Pulmonary artery endothelial cell (primary cell): ENCODE data around the gene TSPAN17. TPM values are rescaled to one million over a fixed set of nuclear protein-coding genes. Genes with fewer than 3 reads are reported as not detected.

Source experiments
- DNase-seq: peaks from one replicate; pipeline ENCODE4 v3.0.0-alpha.2; 2011; ENCODE audit warnings: low read depth, low spot score
- total RNA-seq: library from RNA; depleted of rRNA; stranded (reverse); fragments of >200 nt; gene quantifications from 2 replicates; pipeline ENCODE4 v1.2.3, GENCODE V29; 2014

The TSPAN17 gene
- total RNA-seq, 1 donor from 2014 or later = 51.3 TPM

DNA sequence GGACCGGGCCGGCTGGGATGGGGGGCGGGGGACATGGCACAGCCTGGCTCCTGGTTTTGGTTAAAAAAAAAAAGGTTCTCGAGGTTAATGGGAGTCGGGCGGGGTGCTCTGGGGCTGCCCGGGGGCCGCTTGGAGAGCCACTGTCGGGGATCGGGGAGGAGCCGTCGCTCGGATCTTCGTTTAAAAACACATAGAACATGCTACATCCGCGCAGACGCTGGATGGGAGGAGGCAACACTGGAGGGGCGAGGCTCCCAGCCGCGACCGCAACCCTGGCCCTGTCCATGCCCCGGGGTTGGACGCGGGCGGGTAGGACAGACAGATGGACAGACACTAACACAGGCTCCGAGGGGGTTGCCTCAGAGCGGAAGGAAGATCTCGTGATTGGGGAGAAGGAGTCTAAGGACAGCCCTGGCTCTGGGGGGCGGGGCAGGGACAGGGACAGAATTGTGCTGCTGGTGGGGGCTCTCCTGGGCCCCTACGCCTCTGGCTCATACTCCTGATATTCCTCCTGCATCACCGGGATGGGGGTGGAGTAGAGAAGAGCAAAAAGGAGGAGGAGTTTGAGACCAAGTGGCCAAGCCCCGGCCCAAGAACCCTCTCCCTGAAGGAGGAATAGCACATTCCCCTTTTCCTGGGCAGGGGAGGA, 26.8 kb upstream of the TSPAN17 start:
- DNase-seq = no peak

DNA sequence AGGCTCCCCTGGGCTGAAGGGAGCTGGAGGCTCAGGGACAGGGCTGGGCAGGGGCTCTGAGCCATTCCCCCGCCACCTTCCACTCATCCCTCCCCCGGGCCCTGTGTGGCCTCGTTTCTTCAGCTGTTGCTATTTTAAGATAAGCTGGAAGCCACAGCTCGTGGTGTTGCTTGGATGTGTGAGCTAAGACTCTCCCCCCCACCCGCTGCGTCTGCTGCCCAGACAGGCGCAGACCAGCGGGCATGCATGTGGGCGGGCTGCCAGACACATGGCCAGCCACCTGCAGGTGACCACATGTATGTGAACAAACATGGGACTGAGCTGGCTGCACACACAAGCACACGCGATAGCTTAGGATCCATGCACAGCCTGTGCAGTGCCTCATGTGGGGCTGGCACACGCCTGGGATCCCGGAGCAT, 25.6 kb upstream of the TSPAN17 start:
- no peak for DNase-seq

DNA sequence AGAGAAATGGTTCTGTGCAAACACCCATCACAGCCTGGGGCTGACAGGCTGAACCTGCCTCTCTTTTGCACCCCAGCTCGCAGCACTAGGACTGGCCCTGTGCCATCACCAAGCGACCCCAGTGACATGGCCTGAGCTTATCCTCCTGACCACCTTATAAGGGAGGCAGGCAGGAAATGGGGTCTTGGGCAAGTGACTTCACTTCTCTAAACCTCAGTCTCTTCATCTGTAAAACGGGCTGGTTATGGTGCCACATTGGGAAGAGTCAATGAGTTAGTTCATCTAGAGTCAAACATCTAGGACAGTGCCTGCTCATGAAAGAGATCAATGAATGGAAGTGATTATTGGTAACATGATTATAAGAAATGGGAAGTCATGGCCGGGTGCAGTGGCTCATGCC, 23.1 kb upstream of the TSPAN17 start:
- no peak for DNase-seq

DNA sequence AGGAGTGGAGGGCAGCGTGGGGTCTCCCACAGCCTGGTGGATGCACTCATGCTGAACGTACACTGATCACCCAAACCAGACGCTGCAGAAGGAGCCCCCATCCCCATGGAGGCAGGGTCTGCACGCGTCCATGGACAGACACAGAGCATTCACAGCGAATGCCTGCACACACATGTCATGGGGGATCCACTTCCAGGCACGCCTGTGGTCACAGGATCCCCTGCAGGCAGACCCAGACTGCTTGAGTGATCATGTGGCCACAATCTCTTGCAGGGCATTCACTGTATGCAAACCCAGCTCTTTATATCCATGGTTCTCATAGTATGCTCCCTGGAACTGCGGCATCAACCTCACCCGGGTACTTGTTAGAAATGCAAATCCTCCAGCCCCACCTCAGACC, 22.3 kb upstream of the TSPAN17 start:
- DNase-seq = no peak

DNA sequence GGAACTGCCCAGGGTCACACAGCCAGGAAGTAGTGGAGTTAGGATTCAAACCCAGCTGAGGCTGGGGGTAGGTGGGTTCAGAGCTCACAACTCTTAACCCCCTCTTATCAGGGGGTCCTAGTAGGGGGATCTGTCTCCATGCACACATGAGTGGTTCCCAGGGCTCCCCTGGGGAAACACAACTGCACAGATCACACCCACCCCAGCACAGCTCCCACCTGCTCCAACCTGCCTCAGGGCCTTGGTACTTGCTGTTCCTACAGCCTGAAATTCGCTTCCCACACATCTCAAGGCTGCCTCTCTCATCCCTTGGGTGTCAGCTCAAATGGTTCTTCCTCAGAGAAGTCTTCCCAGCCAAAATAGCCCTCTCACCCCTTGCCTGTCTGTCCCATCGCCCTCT, 21.8 kb upstream of the TSPAN17 start:
- DNase-seq = no peak

DNA sequence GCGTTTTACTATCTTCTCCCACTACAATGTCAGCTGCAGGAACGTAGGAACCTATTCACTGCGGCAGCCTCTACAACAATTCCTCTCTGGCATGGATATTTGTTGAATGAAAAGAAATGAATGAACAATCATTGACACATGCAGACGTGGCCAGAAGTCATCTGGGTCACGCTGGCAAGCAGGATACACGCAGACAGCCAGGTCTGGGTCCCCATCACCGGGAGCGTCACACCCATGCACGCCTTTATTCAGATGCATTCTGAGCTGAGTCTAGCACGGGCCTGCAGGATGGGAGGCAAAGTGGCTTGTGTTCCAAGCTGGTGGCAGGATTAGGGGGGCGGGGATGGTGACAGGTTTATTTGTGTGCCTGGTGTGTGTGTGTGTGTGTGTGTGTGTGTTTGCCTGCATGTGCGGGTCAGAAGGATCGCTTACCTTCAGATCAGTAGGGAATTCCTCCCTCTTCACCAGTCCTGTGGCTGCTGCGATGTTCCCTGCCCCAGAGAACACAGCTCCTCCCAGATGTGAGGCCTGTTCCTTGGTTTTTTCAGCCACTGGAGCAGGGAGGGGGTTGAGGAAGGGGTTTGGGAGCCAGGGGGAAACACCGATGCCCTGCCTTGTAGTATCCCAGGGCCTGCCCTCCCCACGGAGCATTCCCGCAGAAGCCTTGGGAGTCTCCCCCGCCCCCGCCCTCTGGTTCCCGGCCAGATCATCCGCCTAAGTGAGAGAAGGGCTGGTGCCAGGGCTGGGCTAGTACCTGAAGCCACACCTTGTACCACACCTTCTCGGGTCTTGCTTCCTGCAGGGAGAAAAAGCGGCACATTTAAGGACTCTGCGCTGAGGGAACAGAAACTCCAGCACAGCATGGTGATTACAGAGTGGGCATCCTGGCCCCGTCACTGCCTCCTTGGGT, 21.1 kb upstream of the TSPAN17 start:
- no peak for DNase-seq

DNA sequence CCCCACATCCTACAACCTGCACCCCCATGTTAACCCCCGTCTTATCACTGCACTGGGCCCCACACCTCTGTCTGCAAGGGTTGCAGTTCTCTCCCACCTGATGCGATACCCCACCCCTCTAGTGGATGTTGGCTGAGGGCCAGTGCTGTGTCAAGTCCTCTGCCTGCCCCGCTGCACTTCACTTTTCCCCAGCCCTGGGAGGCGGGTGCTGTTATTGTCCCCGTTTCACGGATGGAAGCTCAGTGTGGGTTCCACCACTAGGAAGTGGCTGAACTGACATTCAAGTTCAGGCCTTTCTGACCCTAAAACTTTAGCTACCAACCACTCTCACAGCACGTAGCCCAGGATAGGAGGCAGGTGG, 20.4 kb upstream of the TSPAN17 start:
- no peak for DNase-seq

DNA sequence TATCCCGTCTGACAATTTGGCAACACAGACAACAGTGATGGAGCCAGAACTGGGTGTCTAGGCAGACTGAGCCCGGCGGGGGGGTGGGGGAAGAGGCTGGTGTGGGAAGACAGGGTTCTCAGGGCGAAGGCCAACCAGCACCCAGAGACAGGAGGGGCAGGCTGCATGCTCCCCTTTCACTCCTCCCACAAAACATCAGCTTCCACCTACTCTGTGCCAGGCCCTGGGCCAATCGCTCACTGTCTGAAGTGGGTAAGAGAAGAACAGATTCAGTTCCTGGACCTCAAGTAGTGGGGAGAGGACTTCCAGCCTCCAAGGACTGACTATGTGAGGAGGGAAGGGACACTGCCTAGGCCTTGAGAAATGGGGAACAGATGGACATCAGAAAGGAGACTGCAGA, 19.7 kb upstream of the TSPAN17 start:
- DNase-seq = no peak

DNA sequence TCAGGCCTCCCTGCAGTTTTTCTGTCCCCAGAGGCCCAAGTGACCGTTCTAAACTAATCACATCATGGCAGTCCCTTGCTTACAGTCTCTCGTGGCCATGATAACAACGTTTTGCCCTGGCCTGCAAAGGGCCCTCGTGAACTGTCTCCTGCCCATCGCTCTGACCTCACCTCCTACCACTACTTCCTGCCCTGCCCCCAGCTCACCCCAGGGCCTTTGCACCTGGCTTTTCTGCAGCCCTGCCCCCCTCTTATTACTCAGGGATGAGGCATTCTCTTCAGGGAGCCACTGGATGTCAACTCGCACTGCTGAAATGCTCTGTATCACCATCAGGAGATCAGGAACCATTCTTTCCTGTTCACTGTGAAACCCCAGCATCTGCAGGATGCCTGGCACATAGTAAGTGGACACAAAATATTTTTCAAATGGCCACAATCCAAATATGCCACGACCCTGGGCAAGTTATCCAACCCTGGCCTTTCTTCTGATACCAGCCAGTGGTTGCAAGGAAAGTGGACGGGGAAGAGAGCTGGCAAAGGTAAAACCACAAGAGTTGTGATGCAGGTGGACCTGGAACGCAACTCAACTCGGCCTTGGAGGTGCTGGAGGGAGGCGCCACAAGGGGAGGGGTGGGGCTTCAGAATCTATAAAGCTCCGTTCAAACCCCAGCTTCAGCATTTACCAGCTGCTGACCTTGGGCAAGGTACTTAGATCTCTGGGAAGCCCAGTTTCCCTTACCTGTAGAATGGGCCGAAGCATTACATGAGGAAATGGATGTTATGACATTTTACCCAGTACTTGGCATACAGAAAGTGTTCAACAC, 18.7 kb upstream of the TSPAN17 start:
- no peak for DNase-seq

DNA sequence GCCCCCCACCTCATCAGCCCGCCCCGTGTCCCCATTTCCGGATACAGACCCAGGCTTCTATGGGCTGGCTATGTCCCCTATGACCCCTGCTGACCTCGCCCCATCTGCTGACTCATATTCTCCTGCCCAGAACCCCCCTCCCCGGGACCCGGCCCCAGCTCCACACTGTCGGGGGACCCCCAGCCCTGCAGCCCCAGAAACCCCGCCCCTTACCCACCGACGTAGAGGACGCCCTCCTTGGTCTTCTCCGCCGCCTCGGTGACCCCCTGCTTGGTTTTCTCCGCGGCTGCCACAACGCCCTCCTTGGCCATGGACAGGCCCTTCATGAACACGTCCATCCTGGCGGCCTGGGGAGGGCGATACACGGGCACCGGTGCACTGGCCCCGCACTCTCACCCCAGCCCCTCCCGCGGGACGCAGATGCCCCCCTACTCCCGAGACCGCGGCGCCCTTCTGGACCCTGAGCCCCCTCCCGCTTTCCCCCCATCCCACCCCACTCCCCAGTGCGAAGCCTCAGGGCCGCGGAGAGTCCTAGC, 17.9 kb upstream of the TSPAN17 start:
- DNase-seq = no peak

DNA sequence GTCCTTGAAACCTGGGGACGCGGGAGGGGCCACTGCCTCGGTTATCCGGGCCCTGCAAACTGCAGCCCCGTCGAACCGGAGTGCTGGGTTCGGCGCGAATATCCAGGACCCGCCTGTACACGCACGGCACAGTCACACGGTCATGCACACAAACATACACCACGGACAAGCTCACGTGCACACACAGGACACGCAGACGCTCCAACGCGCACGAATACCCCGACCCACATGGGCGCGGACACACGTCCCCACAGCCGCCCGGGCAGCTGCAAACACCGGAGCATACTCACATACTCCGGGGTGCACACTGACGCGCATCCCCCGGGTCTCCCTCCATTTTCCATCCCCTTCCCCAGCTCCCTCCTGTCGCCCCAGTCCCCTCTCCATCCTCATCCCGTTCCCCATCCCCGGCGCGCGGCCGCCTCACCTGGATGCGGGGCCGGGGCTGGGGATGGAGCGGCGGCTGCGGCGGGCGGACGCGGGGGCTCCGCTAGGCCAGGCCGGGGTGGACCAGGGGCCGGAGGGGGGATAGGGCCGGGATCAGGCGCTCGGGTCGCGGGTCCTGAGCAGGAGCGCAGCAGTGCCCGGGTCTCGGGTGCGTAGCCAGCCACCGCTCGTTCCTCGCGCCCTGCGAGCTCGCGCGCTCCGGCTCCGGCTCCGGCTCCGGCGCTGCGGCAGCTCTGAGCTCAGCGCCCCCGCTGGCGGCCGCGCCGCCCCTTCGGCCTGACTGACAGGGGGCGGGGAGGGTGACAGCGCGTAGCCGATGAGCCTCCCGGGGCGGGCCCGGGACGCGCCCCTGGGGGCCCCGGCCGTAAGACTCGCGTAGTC, 17.2 kb upstream of the TSPAN17 start, which contains the start of the genes EIF4E1B and SNCB:
Gene EIF4E1B, plus strand, starts transcription at position 823 of the 828 bp plus-strand sequence. CDS start 12,113 bp downstream, outside the sequence.
Gene SNCB, minus strand, starts transcription at position 682 of the 828 bp plus-strand sequence. CDS start 880 bp downstream, outside the sequence.
- no peak for DNase-seq

DNA sequence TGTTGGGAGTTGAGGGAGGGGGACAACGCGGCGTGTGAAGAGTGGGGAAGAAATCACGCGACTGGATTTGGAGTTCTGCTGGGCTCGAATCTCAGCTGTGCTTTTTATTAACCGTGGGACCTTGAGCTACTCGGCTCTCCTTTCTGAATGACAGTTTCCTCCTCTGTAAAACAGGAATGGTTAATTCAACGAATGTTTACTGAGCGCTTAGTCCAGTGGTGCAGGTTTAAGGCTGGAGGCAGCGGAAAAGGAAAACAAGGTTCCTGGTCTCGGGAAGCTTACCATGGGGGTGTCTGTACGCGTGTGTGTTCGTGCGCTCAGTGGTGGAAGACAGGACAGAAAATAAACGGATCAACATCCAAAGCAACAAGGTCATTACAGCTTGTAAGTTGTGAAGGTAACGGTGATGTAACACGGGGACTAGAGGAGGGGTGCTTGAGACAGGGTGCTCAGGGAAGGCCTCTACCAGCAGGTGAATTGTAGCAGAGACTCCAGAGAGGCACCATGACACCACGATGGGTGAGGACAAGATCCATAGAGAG, 16.5 kb upstream of the TSPAN17 start:
- no peak for DNase-seq

DNA sequence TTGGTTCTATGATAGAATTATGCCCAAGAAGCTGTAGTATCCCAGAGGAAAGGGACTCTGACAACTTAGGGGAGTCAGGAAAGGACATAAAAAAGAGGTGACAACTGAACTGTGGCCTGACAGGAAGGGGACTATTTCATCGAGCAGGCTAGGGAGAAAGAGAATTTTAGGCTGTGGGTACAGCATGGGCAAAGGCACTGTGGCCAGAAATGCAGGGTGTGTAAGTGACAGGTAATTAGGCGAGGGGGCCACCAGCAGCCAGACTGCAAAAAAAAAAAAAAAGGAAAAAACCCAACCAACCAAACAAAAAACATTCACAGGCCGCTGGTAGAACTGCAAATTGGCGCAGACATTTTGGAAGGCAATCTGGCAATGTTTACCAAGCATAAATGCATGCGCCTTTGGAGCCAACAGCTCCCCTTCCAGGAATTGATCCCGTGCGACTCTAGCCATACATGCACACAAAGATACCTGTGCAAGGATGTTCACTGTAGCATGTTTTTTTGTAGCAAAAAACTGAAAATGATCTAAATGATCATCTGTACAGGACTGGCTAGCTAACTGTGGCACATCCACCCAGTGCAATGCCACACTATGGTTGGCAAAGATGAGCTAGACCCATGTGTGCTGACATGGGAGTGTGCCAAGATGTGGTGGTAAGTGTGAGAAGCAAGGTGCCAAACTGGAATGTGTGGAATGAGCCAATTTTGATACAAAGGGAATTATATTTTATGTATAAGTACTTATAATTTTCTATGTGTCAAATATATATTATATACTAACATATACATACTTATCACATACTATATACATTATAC, 15.7 kb upstream of the TSPAN17 start:
- DNase-seq = no peak

DNA sequence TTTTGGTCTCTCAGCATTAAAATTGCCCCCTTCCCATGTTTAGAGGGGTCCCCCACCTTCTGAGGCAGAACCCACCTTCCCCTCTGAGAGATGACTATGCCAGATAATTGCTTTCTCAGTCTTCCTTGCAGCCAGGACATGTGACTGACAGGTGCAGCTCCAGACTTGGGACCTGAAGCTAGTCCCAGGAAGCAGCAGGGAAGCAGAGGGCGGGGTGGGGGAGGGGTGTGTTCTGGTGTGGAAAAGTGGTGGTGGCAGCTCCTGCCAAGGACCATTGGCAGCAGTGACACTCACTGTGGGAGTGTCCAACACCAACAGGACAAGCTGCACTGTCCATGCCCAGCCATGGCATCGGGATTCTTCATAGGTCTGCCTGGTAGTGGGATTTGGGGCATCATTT, 14.5 kb upstream of the TSPAN17 start:
- no peak for DNase-seq

DNA sequence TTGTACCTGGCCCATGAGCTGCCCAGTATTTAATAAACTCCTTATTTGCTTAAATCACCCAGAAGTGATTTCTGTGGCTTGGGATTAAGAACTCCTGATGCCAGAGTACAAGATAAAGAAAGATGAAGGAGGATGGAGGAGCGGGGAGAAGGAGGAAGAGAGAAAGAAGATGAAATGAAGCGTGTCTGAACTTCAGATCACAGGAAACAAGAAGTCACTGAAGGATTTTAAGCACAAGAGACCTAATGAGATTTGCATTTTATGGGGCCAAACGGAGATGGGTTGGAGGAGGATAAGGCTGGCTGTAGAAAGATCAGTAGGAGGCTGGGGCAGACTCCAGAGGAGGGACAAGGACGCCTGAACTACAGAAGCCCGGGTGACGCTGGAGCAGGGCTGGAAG, 13.7 kb upstream of the TSPAN17 start:
- no peak for DNase-seq

DNA sequence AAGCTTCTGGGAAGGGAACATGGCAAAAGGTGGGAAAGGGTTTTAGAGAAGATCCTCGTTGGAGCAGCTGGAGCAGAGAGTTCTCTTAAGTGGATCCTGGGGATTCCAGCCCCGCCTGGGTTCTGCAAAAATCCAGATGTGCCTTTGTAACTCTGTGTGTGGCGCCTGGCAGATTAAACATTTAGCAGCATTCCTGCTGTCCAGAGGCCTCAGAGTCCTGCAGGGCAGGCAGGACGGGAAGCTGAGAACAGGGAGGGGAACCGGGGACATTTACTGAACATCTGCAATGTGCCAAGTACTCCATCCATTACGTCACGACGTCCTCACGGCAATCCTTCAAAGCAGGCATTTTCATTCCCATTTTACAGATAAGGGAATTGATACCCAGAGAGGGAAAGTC, 10.9 kb upstream of the TSPAN17 start:
- DNase-seq = no peak

DNA sequence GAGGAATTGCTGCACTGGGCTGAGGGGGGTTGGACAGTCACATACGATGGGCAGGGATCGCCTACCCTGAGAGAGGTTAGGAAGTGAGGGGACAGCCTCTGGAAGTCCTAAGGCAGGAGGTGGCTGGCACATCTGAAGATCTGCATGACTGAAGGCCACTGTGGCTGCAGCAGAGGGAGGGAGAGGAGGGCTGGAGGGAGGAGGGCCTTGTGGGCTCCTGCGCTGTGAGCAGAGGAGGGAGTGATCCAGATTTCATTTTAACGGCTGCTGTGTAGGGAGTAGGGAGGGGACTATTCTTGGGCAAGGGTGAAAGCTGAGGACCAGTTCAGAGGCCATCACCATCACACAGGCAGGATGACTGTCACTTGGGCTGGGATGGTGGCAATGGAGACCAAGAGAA, 9.7 kb upstream of the TSPAN17 start:
- DNase-seq = no peak

DNA sequence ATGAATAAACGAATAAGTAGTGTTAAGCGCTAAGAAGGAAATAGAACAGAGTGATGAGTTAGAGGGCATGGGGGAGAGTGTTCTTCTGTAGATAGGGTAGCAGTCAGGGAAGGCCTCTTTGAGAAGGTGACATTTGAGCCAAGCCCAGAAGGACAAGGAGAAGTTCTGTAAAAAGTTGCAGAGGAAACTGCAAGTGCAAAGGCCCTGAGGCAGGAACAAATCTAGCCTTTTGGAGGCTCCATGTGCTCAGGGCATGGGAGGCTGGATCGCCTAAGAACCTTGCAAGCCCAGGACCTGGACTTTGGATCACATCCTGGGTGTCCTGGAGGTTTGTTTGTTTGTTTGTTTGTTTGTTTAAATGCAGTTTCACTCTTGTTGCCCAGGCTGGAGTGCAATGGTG, 8.8 kb upstream of the TSPAN17 start:
- no peak for DNase-seq

DNA sequence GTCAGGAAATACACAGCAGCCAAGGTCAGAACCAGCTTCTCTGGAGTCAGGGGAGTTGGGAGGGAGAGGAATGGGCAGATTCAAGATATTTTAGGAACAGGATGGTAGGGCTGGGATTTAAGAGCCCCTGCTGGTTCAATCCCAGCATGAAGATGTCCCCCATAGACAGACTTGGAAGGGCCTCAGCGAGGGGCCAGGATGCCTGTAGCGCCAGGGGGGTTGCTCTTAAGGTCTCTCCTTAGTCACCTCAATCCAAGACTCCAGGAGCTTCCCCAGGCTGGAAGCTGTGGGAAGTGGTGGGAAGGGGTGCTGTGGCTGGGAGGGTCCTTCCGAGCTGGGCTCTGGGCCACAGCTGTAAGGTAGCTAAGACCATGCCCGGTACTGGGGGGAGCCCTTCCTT, 8.1 kb upstream of the TSPAN17 start:
- DNase-seq = no peak

DNA sequence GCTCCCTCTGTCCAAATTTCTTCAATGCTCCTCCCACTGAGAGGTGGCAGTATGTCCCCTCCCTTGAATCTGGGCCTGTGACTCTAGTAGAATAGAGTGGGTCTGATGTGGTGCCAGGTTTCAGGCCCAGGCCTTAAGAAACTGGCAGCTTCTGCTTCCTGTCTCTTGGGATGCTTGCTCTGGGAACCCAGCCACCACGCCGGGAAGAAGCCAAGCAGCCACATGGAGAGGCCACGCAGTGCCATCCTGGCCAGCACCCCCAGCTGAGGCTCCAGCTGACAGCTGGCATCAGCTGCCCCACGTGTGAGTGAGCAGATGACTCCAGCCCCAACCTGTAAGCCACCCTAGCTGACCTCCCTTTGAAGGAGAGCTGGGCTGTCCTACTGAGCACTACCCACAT, 7.3 kb upstream of the TSPAN17 start:
- no peak for DNase-seq
